Breast epithelium (tissue), 4 donors: ENCODE measurements around the gene ADPRHL1. TPM values are rescaled to one million over a fixed set of nuclear protein-coding genes. Genes with fewer than 3 reads are reported as not detected.
A peak's percentile ranks its signal among the peaks of the same experiment; 100 is the strongest.

Experiments
- DNase-seq, 2 donors: peaks; one replicate each; pipeline ENCODE4 v3.0.0-alpha.2; 2019; ENCODE audit warnings: low spot score in 2 of 2
- H3K27ac ChIP-seq, 2 donors: fragments of 200-600 bp; sonication (generic) in 1 of 2; one replicate each; pipeline ENCODE4 v1.5.1; 2016 to 2019; ENCODE audit warnings: mild to moderate bottlenecking in 1 of 2
- H3K27me3 ChIP-seq, 2 donors: fragments of 200-600 bp; sonication (generic) in 1 of 2; one replicate each; pipeline versions ENCODE4 v1.5.1 to v1.6.0; 2017 to 2019; ENCODE audit warnings: control low read depth in 1 of 2, mild to moderate bottlenecking in 1 of 2
- H3K36me3 ChIP-seq: fragments of 200-600 bp; one replicate; pipeline ENCODE4 v1.5.1; 2019
- H3K4me1 ChIP-seq, 2 donors: fragments of 200-600 bp; sonication (generic); one replicate each; pipeline ENCODE4 v1.5.1; 2016 to 2019; ENCODE audit warnings: control low read depth in 1 of 2
- H3K4me3 ChIP-seq, 3 donors: fragments of 200-600 bp; sonication (generic); 1 replicate in 2 of 3; 2 replicates in 1 of 3; pipeline ENCODE4 v1.5.1; 2016 to 2019; ENCODE audit warnings: mild to moderate bottlenecking in 3 of 3, moderate library complexity in 2 of 3
- H3K9me3 ChIP-seq, 2 donors: fragments of 200-600 bp; sonication (generic) in 1 of 2; one replicate each; pipeline ENCODE4 v1.5.1; 2016 to 2019; ENCODE audit warnings: control low read depth in 1 of 2
- POLR2A ChIP-seq: fragments of 450-650 bp; IDR thresholded peaks from one replicate; pipeline ENCODE4 v1.6.1; 2016; ENCODE audit warnings: antibody characterized with exemption, mild to moderate bottlenecking, moderate library complexity
- POLR2AphosphoS5 ChIP-seq, 3 donors: sonication (generic); formaldehyde crosslinking; IDR thresholded peaks; one replicate each; pipeline ENCODE4 v1.6.1; 2017; ENCODE audit warnings: antibody characterized with exemption in 3 of 3
- intact Hi-C: fragments of 100-400 bp; cut with DNase I; formaldehyde crosslinking; loops from one replicate; pipeline ENCODE4 v1.15.1; 2023; ENCODE audit warnings: low total_unique reads
- total RNA-seq, 3 donors: library from RNA; depleted of rRNA; stranded (reverse); fragments of >200 nt; gene quantifications; one replicate each; pipeline ENCODE4 v1.1.0, GENCODE V29; 2016
- TF ChIP-seq, protein P1 (sequence below), 3 donors: fragments of 450-650 bp; IDR thresholded peaks; one replicate each; pipeline ENCODE4 v1.5.1; 2016 to 2017; ENCODE audit warnings: antibody characterized with exemption in 3 of 3, mild to moderate bottlenecking in 3 of 3, moderate library complexity in 3 of 3

Gene ADPRHL1
- total RNA-seq, 3 donors from 2014 or later: 1.8 to 2.7 (median 2.0) TPM

DNA sequence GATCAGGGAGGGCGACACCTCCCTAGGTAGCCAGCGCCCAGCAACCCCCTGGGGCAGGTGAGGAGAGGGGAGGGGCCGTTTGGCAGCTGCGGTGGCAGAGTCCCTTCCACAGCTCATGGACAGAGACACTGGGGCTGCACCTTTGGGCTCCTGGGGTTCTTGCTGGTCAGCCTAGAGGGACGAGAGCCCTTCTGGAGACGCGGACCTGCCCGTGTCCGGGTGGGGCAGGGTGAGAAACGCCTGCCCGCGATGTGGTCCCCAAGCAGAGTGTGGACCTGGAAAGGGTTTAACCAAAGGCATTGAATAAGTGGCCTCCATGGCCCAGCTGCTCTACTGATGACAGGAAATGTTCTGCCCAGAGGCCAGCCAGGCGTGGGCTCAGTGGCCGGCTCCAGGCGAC, 38.3 kb downstream of the ADPRHL1 start:
- H3K27ac ChIP-seq: no peak overlapping the region
- intact Hi-C loops: no loop called here
- H3K4me1 ChIP-seq: peaks cover 0 to 3% of the 10 kb centered on the region in 2 donors
- no peak for DNase-seq
- no peak overlapping the region for H3K4me3 ChIP-seq
- no peaks in the 10 kb centered on the region for H3K9me3 ChIP-seq
- no peaks in the 10 kb centered on the region for H3K36me3 ChIP-seq
- H3K27me3 ChIP-seq: no peaks in the 10 kb centered on the region
- TF ChIP-seq, protein P1, sequence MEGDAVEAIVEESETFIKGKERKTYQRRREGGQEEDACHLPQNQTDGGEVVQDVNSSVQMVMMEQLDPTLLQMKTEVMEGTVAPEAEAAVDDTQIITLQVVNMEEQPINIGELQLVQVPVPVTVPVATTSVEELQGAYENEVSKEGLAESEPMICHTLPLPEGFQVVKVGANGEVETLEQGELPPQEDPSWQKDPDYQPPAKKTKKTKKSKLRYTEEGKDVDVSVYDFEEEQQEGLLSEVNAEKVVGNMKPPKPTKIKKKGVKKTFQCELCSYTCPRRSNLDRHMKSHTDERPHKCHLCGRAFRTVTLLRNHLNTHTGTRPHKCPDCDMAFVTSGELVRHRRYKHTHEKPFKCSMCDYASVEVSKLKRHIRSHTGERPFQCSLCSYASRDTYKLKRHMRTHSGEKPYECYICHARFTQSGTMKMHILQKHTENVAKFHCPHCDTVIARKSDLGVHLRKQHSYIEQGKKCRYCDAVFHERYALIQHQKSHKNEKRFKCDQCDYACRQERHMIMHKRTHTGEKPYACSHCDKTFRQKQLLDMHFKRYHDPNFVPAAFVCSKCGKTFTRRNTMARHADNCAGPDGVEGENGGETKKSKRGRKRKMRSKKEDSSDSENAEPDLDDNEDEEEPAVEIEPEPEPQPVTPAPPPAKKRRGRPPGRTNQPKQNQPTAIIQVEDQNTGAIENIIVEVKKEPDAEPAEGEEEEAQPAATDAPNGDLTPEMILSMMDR (IDR thresholded peaks at IDR 0.05): no peak
- TF ChIP-seq POLR2AphosphoS5 (IDR thresholded peaks at IDR 0.05) (no peak), POLR2A (no peak)

DNA sequence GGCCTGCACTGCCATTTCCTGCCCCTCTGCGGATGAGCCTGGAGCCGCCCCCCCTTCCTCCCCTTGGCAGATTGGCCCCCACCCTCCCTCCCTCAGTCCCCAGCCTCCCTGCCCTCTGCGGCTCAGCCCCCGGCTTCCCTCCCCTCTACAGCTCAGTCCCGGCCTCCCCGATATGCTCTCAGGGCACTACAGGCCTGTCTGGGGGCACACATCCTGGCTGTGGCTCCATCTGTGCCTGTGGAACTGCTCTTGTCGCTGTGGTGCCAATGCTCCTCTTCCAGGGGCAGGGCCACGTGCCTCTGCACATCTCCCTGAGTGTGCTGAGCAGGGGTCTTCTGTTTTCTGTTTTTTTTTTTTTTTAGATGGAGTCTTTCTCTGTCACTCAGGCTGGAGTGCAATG, 39.0 kb downstream of the ADPRHL1 start:
- no peak overlapping the region for H3K4me3 ChIP-seq
- peaks cover 0 to 3% of the 10 kb centered on the region in 2 donors for H3K4me1 ChIP-seq
- no peaks in the 10 kb centered on the region for H3K36me3 ChIP-seq
- intact Hi-C loops: no loop called here
- H3K27ac ChIP-seq: no peak overlapping the region
- TF ChIP-seq POLR2AphosphoS5 (IDR thresholded peaks at IDR 0.05): no peak
- no peak for TF ChIP-seq POLR2A
- TF ChIP-seq, protein P1 (IDR thresholded peaks at IDR 0.05): no peak
- no peak for DNase-seq
- H3K9me3 ChIP-seq: no peaks in the 10 kb centered on the region
- no peaks in the 10 kb centered on the region for H3K27me3 ChIP-seq

GRCh38 chr13:113413898-113414282, 39.4 kb downstream of the ADPRHL1 start:
- peak in 1 of 2 donors; percentile 18 for DNase-seq
- no peaks in the 10 kb centered on the region for H3K27me3 ChIP-seq
- H3K4me3 ChIP-seq: no peak overlapping the region
- H3K4me1 ChIP-seq: peaks cover 0 to 3% of the 10 kb centered on the region in 2 donors
- TF ChIP-seq, protein P1 (IDR thresholded peaks at IDR 0.05): no peak
- TF ChIP-seq POLR2A: no peak
- no peak for TF ChIP-seq POLR2AphosphoS5 (IDR thresholded peaks at IDR 0.05)
- no peak overlapping the region for H3K27ac ChIP-seq
- H3K36me3 ChIP-seq: no peaks in the 10 kb centered on the region
- H3K9me3 ChIP-seq: no peaks in the 10 kb centered on the region
- intact Hi-C loops: no loop called here

- Histone ChIP-seq H3K4me1 (peaks cover 0 to 3% of the 10 kb centered on the region in 2 donors), H3K9me3 (no peaks in the 10 kb centered on the region), H3K36me3 (no peaks in the 10 kb centered on the region), H3K27ac (no peak overlapping the region), H3K27me3 (no peaks in the 10 kb centered on the region), H3K4me3 (no peak overlapping the region)
- intact Hi-C loops: no loop called here
- no peak for DNase-seq
- TF ChIP-seq POLR2AphosphoS5 (IDR thresholded peaks at IDR 0.05): no peak
- no peak for TF ChIP-seq POLR2A
- TF ChIP-seq, protein P1 (IDR thresholded peaks at IDR 0.05): no peak
Measured at GRCh38 chr13:113413178-113413897, 40.0 kb downstream of the ADPRHL1 start.

- Histone ChIP-seq H3K27ac (no peak overlapping the region), H3K27me3 (no peaks in the 10 kb centered on the region), H3K4me1 (peaks cover 0 to 3% of the 10 kb centered on the region in 2 donors), H3K4me3 (no peak overlapping the region), H3K9me3 (no peaks in the 10 kb centered on the region), H3K36me3 (no peaks in the 10 kb centered on the region)
- DNase-seq: no peak
- intact Hi-C loops: no loop called here
- TF ChIP-seq, protein P1 (IDR thresholded peaks at IDR 0.05): no peak
- no peak for TF ChIP-seq POLR2A
- no peak for TF ChIP-seq POLR2AphosphoS5 (IDR thresholded peaks at IDR 0.05)
Measured at GRCh38 chr13:113412440-113412839, 40.8 kb downstream of the ADPRHL1 start.
